GM18505 (cell line): ENCODE results near the gene DAB1.

Experiments
- ATAC-seq: cut with Tn5 transposase; IDR thresholded peaks from one replicate; pipeline ENCODE4 v1.9.1; 2021; ENCODE audit not compliant: unreplicated experiment
- POLR2A ChIP-seq: IDR thresholded peaks from 4 replicates; pipeline ENCODE4 v1.6.1; 2011; ENCODE audit warnings: borderline replicate concordance; ENCODE audit not compliant: insufficient read depth, insufficient read length; ENCODE audit errors: extremely low read depth

Gene DAB1

GRCh38 chr1:57007948-57008347 lies 415.9 kb downstream of the DAB1 start:
- ATAC-seq: no peak
- TF ChIP-seq POLR2A: no peak

DNA sequence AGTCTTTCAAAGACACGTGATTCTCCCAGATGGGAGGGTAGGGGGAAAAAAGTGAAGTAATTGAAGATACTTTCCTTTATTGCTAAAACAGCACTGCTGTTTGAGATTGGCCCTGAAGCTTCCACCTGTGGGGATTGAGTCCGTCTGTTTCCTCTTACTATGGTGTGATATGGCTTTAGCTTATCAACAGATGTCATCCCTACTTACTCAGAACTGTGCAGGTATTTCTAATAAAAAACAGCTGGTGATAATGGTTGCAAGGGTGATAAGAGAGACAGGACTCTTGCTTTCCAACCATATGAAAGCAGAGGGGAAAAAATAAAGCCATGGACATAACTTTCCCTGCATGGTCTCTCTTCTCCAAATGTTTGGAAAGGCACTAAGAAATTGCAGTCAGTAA lies 416.4 kb downstream of the DAB1 start:
- no peak for TF ChIP-seq POLR2A
- no peak for ATAC-seq

GRCh38 chr1:57003398-57004139 lies 420.3 kb downstream of the DAB1 start:
- no peak for ATAC-seq

DNA sequence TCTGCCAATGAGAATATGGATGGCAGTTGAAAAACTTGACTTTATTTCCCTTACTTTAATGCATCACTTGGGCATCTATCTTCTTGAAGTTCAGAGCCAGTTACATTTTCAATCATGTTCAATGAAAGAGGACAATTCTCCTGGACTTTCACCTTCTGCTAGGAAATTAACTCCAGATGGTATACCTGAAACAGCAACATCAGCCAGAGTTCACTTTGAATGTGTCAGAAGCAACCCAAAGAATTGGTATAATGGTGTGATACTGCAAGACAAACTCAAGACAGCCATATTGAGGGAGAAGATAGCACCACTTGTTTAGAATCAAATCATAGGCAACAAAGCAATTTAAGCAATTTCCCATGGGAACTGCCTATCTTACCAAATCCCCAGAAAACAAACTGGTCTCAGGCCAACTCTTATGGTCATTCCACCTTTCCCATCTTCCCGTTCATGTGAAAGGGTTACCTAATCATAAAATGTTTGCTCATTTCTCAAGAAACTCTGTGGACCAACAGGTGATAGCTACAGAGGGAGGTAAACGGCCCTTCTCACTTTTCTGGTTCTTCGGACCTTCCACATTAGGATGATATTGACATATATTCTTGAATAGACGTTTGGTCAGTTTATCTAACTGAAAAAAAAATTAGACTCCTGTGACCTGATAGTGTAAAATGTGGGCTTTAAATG lies 428.3 kb downstream of the DAB1 start:
- no peak for ATAC-seq
- no peak for TF ChIP-seq POLR2A

More at GRCh38 chr1:57003398-57004139, 420.3 kb downstream of the DAB1 start:
- TF ChIP-seq POLR2A: no peak

GRCh38 chr1:56993475-56993874 lies 430.4 kb downstream of the DAB1 start:
- TF ChIP-seq POLR2A: no peak

GRCh38 chr1:56992318-56993125 lies 431.3 kb downstream of the DAB1 start:
- ATAC-seq: no peak
- no peak for TF ChIP-seq POLR2A

More at GRCh38 chr1:56993475-56993874, 430.4 kb downstream of the DAB1 start:
- no peak for ATAC-seq

GRCh38 chr1:56991576-56991975 lies 432.3 kb downstream of the DAB1 start:
- no peak for ATAC-seq
- TF ChIP-seq POLR2A: no peak

- ATAC-seq: no peak
- no peak for TF ChIP-seq POLR2A
Observed at GRCh38 chr1:56986397-56986796, 437.5 kb downstream of the DAB1 start.

- no peak for TF ChIP-seq POLR2A
- no peak for ATAC-seq
Observed at GRCh38 chr1:56985857-56986256, 438.0 kb downstream of the DAB1 start.

DNA sequence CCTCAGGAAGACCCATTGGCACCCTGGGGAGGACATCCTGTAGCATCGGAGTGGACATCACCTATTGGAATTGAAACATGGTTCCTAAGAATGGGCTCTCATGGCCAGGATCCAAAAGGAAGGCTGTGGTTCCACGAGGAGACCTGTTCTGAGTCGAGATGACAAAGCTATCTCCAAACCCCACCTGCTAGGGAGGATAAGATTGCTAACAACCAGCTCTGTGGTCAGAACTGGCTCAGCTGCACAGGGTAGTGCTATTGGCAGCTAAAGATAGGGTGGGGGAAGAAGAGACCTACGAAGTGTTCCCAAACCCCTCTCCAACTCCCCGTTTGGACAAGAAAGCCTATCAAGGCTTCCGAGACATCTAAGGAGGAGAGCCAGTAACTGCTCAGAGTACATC lies 440.4 kb downstream of the DAB1 start:
- TF ChIP-seq POLR2A: no peak
- ATAC-seq: no peak

- ATAC-seq: no peak
- no peak for TF ChIP-seq POLR2A
Observed at GRCh38 chr1:56979986-56980755, 443.7 kb downstream of the DAB1 start.

GRCh38 chr1:56978819-56979218 lies 445.0 kb downstream of the DAB1 start:
- no peak for ATAC-seq
- no peak for TF ChIP-seq POLR2A

- no peak for ATAC-seq
- TF ChIP-seq POLR2A: no peak
Observed at GRCh38 chr1:56977910-56978309, 445.9 kb downstream of the DAB1 start.
